GM12873 (cell line): ENCODE data around the gene TRIM24.

Experiments used
- TF ChIP-seq, protein P1 (sequence below): IDR thresholded peaks from 2 replicates; pipeline ENCODE4 v1.5.1; 2012; ENCODE audit warnings: low read depth, mild to moderate bottlenecking, moderate library complexity, low read length, control low read depth; ENCODE audit not compliant: insufficient read depth; ENCODE audit errors: missing control alignments

TRIM24 gene

DNA sequence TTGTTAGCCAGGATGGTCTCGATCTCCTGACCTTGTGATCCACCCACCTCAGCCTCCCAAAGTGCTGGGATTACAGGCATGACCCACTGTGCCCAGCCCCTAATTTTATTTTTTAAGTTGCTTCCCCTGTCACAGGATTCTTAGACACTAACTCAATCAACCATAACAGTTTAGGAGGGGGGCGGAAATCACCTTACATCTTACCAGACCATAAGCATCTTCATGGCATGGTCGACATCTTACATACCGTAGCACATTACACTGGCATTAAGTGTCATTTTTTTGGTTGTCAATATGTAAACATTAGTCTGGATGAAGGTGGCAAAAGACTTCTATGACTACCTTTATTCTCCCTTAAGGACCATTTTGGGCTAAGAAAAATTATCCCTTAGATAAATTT lies 95.6 kb downstream of the TRIM24 start:
- TF ChIP-seq, protein P1, sequence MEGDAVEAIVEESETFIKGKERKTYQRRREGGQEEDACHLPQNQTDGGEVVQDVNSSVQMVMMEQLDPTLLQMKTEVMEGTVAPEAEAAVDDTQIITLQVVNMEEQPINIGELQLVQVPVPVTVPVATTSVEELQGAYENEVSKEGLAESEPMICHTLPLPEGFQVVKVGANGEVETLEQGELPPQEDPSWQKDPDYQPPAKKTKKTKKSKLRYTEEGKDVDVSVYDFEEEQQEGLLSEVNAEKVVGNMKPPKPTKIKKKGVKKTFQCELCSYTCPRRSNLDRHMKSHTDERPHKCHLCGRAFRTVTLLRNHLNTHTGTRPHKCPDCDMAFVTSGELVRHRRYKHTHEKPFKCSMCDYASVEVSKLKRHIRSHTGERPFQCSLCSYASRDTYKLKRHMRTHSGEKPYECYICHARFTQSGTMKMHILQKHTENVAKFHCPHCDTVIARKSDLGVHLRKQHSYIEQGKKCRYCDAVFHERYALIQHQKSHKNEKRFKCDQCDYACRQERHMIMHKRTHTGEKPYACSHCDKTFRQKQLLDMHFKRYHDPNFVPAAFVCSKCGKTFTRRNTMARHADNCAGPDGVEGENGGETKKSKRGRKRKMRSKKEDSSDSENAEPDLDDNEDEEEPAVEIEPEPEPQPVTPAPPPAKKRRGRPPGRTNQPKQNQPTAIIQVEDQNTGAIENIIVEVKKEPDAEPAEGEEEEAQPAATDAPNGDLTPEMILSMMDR = no peak

DNA sequence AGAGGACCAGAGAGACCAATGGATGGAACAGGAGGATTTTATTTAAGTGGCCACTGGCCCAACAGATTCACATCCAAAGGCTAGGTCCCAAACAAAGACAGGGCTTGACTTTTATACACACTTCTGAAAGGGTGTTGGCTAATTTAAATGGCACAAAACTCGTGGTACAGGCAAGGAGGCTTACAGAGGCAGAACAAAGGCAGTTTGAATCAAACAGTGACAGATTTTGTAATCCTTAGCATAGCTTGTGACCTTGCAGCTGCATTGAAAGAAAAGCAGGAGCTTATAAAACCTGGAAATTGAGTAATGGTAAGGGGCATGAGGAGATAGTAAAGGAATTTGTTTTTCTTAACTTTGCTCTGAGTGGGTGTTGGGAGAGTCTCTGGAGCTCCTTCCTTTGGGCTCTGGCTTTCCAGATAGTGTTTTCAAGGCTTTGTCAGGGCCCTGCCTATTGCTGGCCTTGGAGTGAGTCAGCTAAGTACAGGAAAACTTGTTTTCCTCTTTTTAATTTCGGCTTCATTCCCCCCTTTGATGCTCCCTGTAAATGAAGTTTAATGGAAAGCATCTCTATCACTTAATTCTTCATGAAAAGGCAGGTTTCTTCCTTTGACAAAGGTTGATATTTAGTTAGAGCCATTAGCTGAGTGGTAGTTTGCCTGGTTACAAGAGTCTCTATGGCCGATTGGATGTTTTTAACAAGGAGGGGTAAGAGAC lies 96.9 kb downstream of the TRIM24 start:
- TF ChIP-seq, protein P1 = no peak

DNA sequence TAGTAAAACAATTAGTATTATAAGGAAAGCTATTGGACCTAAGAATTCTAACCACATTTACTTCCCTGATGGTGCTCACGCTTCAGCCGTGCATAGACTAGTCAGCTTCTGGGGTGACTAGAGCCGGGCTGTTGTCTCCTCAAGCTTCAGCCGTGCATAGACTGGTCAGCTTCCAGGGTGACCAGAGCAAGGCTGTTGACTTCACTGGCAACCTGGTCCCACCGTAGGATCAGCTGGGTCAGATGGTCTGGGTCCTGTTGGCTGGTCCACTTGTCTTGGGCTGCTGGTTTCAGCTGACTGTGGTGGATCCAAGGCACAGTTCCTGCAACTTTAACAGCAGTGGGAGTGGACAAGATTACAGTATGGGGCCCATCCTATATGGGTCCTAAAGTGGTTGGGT lies 99.4 kb downstream of the TRIM24 start:
- TF ChIP-seq, protein P1 = no peak

DNA sequence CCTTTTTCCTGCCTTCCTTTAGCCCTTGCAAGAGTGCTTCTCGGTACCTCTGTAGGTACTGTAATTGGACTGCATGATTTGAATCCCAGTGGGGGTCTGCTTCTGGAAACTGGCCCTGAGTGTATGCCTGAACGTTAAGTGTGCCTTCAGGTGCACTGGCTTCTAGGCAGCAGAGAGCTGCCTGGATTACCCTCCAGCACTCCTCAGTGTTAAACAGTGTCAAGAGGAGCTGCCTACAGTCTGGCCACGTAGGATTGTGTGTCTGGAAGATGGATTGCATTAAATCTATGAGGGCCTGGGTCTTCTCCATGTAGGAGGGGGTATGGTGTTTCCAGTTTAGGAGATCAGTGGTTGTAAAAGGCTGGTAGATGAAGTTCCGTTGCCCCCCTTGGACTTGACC lies 103.7 kb downstream of the TRIM24 start:
- TF ChIP-seq, protein P1 = no peak

DNA sequence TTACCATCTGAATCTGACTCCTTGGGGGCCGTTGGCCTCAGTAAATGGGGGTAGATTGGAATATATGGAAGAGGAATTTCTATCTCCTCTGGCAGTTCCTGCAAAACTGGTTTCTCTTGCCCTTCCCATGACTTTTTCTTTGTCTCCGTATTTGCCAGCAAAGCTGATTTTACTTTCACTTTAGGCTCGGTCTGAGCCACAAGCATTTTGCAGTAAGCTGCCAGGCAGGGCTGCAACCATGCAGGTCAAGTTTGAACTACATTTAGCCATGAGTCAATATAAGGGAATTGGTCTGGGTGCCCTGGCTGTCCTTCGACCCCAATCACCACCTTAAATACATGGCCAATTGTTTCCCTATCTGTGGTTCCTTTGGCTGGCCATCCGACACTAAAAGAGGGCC lies 104.3 kb downstream of the TRIM24 start:
- TF ChIP-seq, protein P1 = no peak

DNA sequence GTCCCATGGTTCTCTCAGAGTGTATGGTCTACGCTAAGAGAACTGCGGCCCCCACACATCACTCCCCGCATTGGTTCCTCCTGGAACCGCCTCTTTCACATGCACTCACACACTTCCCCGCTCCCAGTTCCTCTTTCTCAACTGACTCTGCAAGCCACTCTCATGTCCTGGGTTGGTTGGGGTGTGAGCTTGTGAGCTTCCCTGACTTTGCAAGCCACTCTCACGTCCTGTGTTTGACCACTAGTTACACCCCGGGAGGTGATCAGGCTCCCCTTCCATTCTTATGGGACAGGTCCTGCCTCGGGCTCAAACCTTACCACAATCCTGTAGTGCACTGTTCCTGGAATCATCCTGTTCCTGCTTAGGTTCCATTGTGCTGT lies 105.0 kb downstream of the TRIM24 start:
- TF ChIP-seq, protein P1 = no peak

DNA sequence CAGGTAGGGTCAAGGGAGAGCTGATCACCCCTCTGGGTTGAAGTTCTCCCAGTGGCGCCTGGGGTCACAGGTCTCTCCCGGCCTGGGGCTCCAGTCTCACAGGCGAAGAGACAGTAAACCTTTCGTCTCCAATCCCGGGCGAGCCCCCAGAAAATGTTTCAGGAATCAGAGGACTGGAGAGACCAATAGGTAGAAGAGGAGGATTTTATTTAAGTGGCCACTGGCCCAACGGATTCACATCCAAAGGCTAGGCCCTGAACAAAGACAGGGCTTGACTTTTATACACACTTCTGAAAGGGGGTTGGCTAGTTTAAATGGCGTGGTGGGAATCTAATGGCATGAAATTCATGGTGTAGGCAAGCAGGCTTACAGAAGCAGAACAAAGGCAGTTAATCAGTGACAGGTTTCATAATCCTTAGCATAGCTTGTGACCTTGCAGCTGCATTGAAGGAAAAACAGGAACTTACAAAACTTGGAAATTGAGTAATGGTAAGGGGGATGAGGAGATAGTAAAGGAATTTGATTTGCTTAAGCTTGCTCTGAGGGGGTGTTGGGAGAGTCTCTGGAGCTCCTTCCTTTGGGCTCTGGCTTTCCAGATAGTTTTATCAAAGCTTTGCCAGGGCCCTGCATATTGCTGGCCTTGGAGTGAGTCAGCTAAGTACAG lies 105.5 kb downstream of the TRIM24 start:
- TF ChIP-seq, protein P1 = no peak
